GM18517 (cell line): ENCODE results near the gene PTPN18.

Experiments
- ATAC-seq: cut with Tn5 transposase; IDR thresholded peaks from one replicate; pipeline ENCODE4 v1.9.1; 2021; ENCODE audit warnings: mild to moderate bottlenecking, moderate library complexity; ENCODE audit not compliant: unreplicated experiment

PTPN18 gene

GRCh38 chr2:130339885-130340745, 15.7 kb upstream of the PTPN18 start:
- no peak for ATAC-seq

GRCh38 chr2:130341562-130342019, 14.3 kb upstream of the PTPN18 start:
- ATAC-seq: peak; percentile 7

GRCh38 chr2:130342020-130342532, 13.8 kb upstream of the PTPN18 start:
- peak; percentile 76 for ATAC-seq

GRCh38 chr2:130342533-130343275, 13.2 kb upstream of the PTPN18 start, which contains the start of gene IMP4:
TSS of gene IMP4 (plus strand) at chr2:130342897. CDS start at chr2:130342933, 36 bp downstream.
- peak; percentile 90 for ATAC-seq

- no peak for ATAC-seq
Observed at GRCh38 chr2:130344578-130344977, 11.3 kb upstream of the PTPN18 start.

- no peak for ATAC-seq
Observed at GRCh38 chr2:130345091-130345490, 10.8 kb upstream of the PTPN18 start.

- ATAC-seq: no peak
Observed at GRCh38 chr2:130345611-130346010, 10.2 kb upstream of the PTPN18 start.

- ATAC-seq: no peak
Observed at GRCh38 chr2:130346041-130346740, 9.7 kb upstream of the PTPN18 start.

GRCh38 chr2:130346741-130347066, 9.2 kb upstream of the PTPN18 start:
- no peak for ATAC-seq

GRCh38 chr2:130347220-130347925, 8.5 kb upstream of the PTPN18 start:
- no peak for ATAC-seq

- no peak for ATAC-seq
Observed at GRCh38 chr2:130349174-130349573, 6.7 kb upstream of the PTPN18 start.

- no peak for ATAC-seq
Observed at GRCh38 chr2:130351711-130352110, 4.1 kb upstream of the PTPN18 start.

GRCh38 chr2:130352237-130352636, 3.6 kb upstream of the PTPN18 start:
- ATAC-seq: no peak

GRCh38 chr2:130353291-130354138, 2.3 kb upstream of the PTPN18 start:
- ATAC-seq: no peak

- ATAC-seq: no peak
Observed at GRCh38 chr2:130354139-130354428, 1.8 kb upstream of the PTPN18 start.

- ATAC-seq: no peak
Observed at GRCh38 chr2:130355172-130355577, 681 bp upstream of the PTPN18 start.

GRCh38 chr2:130357864-130358263, 2.0 kb downstream of the PTPN18 start:
- ATAC-seq: no peak

- no peak for ATAC-seq
Observed at GRCh38 chr2:130358420-130359350, 2.8 kb downstream of the PTPN18 start.

GRCh38 chr2:130359466-130359865, 3.6 kb downstream of the PTPN18 start:
- no peak for ATAC-seq
